K562 (cell line): ENCODE data around the gene NDUFAB1. TPM values are rescaled to one million over a fixed set of nuclear protein-coding genes. Genes with fewer than 3 reads are reported as not detected.

Source experiments
- ATAC-seq: fragments of 200-7000 bp; cut with Tn5 transposase; 3 replicates; pipeline ENCODE4 v1.9.1; 2020; ENCODE audit warnings: moderate library complexity
- BruUV-seq: library from RNA; stranded (reverse); fragments of 400-500 nt; replicated peaks from 2 replicates; lab custom pipeline; 2021; lab: Mats Ljungman, UMichigan
- CTCF ChIA-PET: fragments of 300-600 bp; formaldehyde crosslinking; extraction: SDS; loops from one replicate; lab custom pipeline; 2021; ENCODE audit warnings: low intra/inter-chr PET ratio; lab: Yijun Ruan, JAX
- POLR2A ChIA-PET: fragments of 300-600, 350-650 bp; sonication (Branson Sonifier 250); formaldehyde crosslinking; extraction: SDS; loops from one replicate; lab custom pipeline; 2021; ENCODE audit warnings: antibody characterized with exemption, inconsistent platforms; lab: Yijun Ruan, JAX
- DNase-seq, 4 experiments: peaks; one replicate each; pipeline versions ENCODE4 v3.0.0 to v3.0.0-alpha.2; 2011 to 2018; ENCODE audit warnings: low spot score in 3 of 4, mixed read lengths in 3 of 4; ENCODE audit errors: extremely low read depth in 1 of 4
- FAIRE-seq: peaks from 2 replicates; lab custom pipeline; 2011; peaks lifted over from hg19 to GRCh38; lab: Jason Lieb, UNC
- H2AFZ ChIP-seq: 2 replicates; pipeline ENCODE4 v1.6.0; 2011; ENCODE audit warnings: low read depth, low read length, control low read depth, inconsistent platforms
- H3K27ac ChIP-seq: fragments of 200-600 bp; 3 replicates; pipeline ENCODE4 v1.8.0; 2011; ENCODE audit warnings: low read depth, mild to moderate bottlenecking, control low read depth, inconsistent platforms, low read length, moderate library complexity, mixed read lengths; ENCODE audit errors: extremely low read depth
- H3K27me3 ChIP-seq, 2 experiments: fragments of 300-600 bp in 1 of 2; 2 replicates in 1 of 2; 3 replicates in 1 of 2; pipeline versions ENCODE4 v1.6.0 to v1.8.0; 2011; ENCODE audit warnings: inconsistent platforms in 2 of 2, low read length in 2 of 2, mild to moderate bottlenecking in 1 of 2, mixed read lengths in 1 of 2, moderate library complexity in 1 of 2; ENCODE audit not compliant: control insufficient read depth in 2 of 2, insufficient read depth in 2 of 2
- H3K36me3 ChIP-seq: fragments of 300-600 bp; 3 replicates; pipeline ENCODE4 v1.8.0; 2011; ENCODE audit warnings: mild to moderate bottlenecking, low read length, inconsistent platforms; ENCODE audit not compliant: control insufficient read depth, insufficient read depth
- H3K4me1 ChIP-seq, 2 experiments: fragments of 200-600 bp in 1 of 2; replicated peaks in 1 of 2; 2 replicates in 1 of 2; 3 replicates in 1 of 2; pipeline versions ENCODE4 v1.5.1 to v1.8.0; 2011; ENCODE audit warnings: inconsistent platforms in 2 of 2, low read length in 2 of 2, mild to moderate bottlenecking in 1 of 2, mixed read lengths in 1 of 2, moderate library complexity in 1 of 2; ENCODE audit not compliant: control insufficient read depth in 2 of 2, insufficient read depth in 2 of 2
- H3K4me2 ChIP-seq: 2 replicates; pipeline ENCODE4 v1.6.1; 2011; ENCODE audit warnings: low read length, control low read depth, inconsistent platforms, mixed read lengths; ENCODE audit not compliant: insufficient read depth
- H3K4me3 ChIP-seq: fragments of 200-600 bp; sonication (generic), shearing (Covaris generic); 2 replicates; pipeline ENCODE4 v1.5.1; 2016; ENCODE audit warnings: control low read depth, inconsistent platforms
- H3K79me2 ChIP-seq: fragments of 200-600 bp; 3 replicates; pipeline ENCODE4 v1.8.0; 2011; ENCODE audit warnings: low read length, inconsistent platforms; ENCODE audit not compliant: control insufficient read depth, insufficient read depth
- H3K9ac ChIP-seq, 2 experiments: 2 replicates each; pipeline versions ENCODE4 v1.6.0 to v1.6.1; 2011; ENCODE audit warnings: low read depth in 2 of 2, low read length in 2 of 2, control low read depth in 1 of 2, inconsistent platforms in 1 of 2, mild to moderate bottlenecking in 1 of 2, mixed read lengths in 1 of 2; ENCODE audit not compliant: insufficient read depth in 1 of 2
- H3K9me1 ChIP-seq: one replicate; pipeline ENCODE4 v1.6.0; 2011; ENCODE audit warnings: inconsistent platforms, mild to moderate bottlenecking, low read length, moderate library complexity; ENCODE audit not compliant: control insufficient read depth, insufficient read depth
- H3K9me3 ChIP-seq: replicated peaks from 2 replicates; pipeline ENCODE4 v1.5.1; 2011; ENCODE audit warnings: low read depth, low read length, inconsistent platforms; ENCODE audit not compliant: control insufficient read depth, insufficient read depth
- H4K20me1 ChIP-seq: replicated peaks from 2 replicates; pipeline ENCODE4 v1.6.1; 2011; ENCODE audit warnings: low read length, inconsistent platforms, mixed read lengths; ENCODE audit not compliant: control insufficient read depth, insufficient read depth
- BRD4 ChIP-seq: fragments of 200-600 bp; sonication (generic); IDR thresholded peaks from 2 replicates; pipeline ENCODE4 v1.6.1; 2017; ENCODE audit warnings: inconsistent platforms
- CCNT2 ChIP-seq: IDR thresholded peaks from 2 replicates; pipeline ENCODE4 v1.6.1; 2011; ENCODE audit warnings: borderline replicate concordance, low read depth, mild to moderate bottlenecking, moderate library complexity, mixed read lengths, low read length; ENCODE audit not compliant: insufficient read length; ENCODE audit errors: extremely low read depth
- COPS2 ChIP-seq: fragments of 450-650 bp; conservative IDR thresholded peaks from 2 replicates; pipeline ENCODE4 v1.6.1; 2016; ENCODE audit warnings: mild to moderate bottlenecking, moderate library complexity
- HNRNPUL1 ChIP-seq: fragments of 200-400 bp; formaldehyde crosslinking; IDR thresholded peaks from 2 replicates; pipeline ENCODE4 v1.6.1; 2017; ENCODE audit warnings: low read length
- KLF16 ChIP-seq: IDR thresholded peaks from 2 replicates; pipeline ENCODE4 v1.6.1; 2016; ENCODE audit warnings: antibody characterized with exemption
- MBD2 ChIP-seq: sonication (generic); IDR thresholded peaks from 2 replicates; pipeline ENCODE4 v1.6.1; 2016; ENCODE audit warnings: low read depth, borderline replicate concordance
- ZNF583 ChIP-seq: fragments of 250-450 bp; sonication (Bioruptor Pico); IDR thresholded peaks from 2 replicates; pipeline ENCODE4 v1.4.0; 2020
- ZNF584 ChIP-seq: fragments of 200-800 bp; sonication (Bioruptor generic); IDR thresholded peaks from 2 replicates; pipeline ENCODE4 v1.6.1; 2016; ENCODE audit warnings: low read depth, mild to moderate bottlenecking, missing genetic modification characterization, missing compliant biosample characterization
- ZNF707 ChIP-seq: fragments of 250-450 bp; sonication (Bioruptor Pico); conservative IDR thresholded peaks from 2 replicates; pipeline ENCODE4 v1.8.0; 2022; ENCODE audit warnings: inconsistent platforms, mild to moderate bottlenecking, moderate library complexity
- ZSCAN32 ChIP-seq: fragments of 450-650 bp; formaldehyde crosslinking; IDR thresholded peaks from 2 replicates; pipeline ENCODE4 v1.4.0; 2020; ENCODE audit warnings: mild to moderate bottlenecking, moderate library complexity
- WGBS: fragments of 100-300 bp; shearing (Covaris generic); methylation state at CpG from one replicate; pipeline ENCODE4 v1.1.6; 2016; ENCODE audit warnings: low coverage, mixed read lengths; ENCODE audit not compliant: insufficient coverage; ENCODE audit errors: missing lambda C conversion rate; 5-methylcytosine and 5-hydroxymethylcytosine counted together
- in situ Hi-C: fragments of 300-500 bp; cut with MboI; formaldehyde crosslinking; loops from 4 replicates; pipeline ENCODE4 v1.15.0; 2018; ENCODE audit warnings: inconsistent platforms, mixed read lengths
- intact Hi-C: fragments of 100-400 bp; cut with micrococcal nuclease; formaldehyde crosslinking; loops from 2 replicates; pipeline ENCODE4 v1.14.2; 2022
- polyA plus RNA-seq, 8 experiments: library from polyadenylated mRNA; depleted of rRNA in 4 of 8; stranded (reverse) in 5 of 8; unstranded in 3 of 8; fragments of >200 nt; fragmentation: Nextera tagmentation in 2 of 8; fragmentation: Illumina TruSeq in 1 of 8; extraction: Ambion mirVana in 2 of 8; extraction: Trizol in 1 of 8; gene quantifications; 2 replicates each; pipeline versions ENCODE4 v1.2.1 to v1.2.3, GENCODE V29; 2011 to 2014; ENCODE audit warnings: inconsistent platforms in 1 of 8, missing spikeins in 1 of 8
- total RNA-seq, 7 experiments: library from RNA; depleted of rRNA in 6 of 7; stranded (reverse); fragments of >200 nt in 6 of 7; fragmentation: Illumina TruSeq in 2 of 7; extraction: Trizol in 2 of 7; gene quantifications; 2 replicates each; pipeline versions ENCODE4 v1.2.1 to v1.2.3, GENCODE V29; 2011 to 2021; ENCODE audit warnings: low replicate concordance in 1 of 7
- TF ChIP-seq, protein P1 (sequence below): fragments of 150-350 bp; IDR thresholded peaks from 2 replicates; pipeline ENCODE4 v1.6.1; 2014; ENCODE audit warnings: low read depth, mild to moderate bottlenecking, low read length, borderline replicate concordance
- TF ChIP-seq, protein P2 (sequence below): fragments of 250-450 bp; sonication (Bioruptor Pico); IDR thresholded peaks from 2 replicates; pipeline ENCODE4 v1.4.0; 2020; ENCODE audit warnings: mild to moderate bottlenecking, moderate library complexity

Gene NDUFAB1
- total and polyA plus RNA-seq, 9 of the 15 experiments (the other 6 are each of a cell fraction or from before 2014, with no cell fraction given): 123 to 481 (median 238) TPM

DNA sequence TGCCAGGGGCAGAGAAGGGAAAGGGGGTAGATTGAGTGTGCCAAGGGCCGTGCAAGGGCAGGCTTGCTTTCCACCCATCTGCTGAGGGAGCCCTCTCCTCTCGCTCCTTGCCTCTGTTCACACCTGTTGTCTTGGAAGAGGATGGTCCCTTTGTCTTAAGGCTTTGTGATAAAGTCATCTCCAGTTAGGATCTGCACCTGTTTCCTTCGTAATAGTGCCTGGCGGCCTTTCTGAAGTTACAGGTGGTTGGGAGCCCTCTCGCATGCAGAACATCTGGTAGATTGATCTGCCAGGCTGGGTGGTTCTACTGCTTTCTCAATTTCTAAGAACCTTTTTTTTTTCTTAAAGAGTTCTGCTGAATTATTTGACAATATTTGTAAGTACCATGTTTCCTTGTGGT, 22.3 kb downstream of the NDUFAB1 start:
- POLR2A ChIA-PET: no interaction called here
- in situ Hi-C loops: no loop called here
- no peak overlapping the region for H3K27ac ChIP-seq

More for the DNA sequence above, 22.3 kb downstream of the NDUFAB1 start:
- 76% methylated on average over 5 of the region's 5 CpGs for WGBS
- Histone ChIP-seq H3K9me3 (no peaks in the 10 kb centered on the region), H3K79me2 (no peaks in the 10 kb centered on the region), H2AFZ (no peak overlapping the region), H4K20me1 (no peaks in the 10 kb centered on the region; the same call in 1 of the 2 replicates), H3K4me3 (no peak overlapping the region), H3K4me1 (no peaks in the 10 kb centered on the region), H3K36me3 (peaks cover 58% of the 10 kb centered on the region; the same call in 2 of the 3 replicates)
- no peak for FAIRE-seq
- DNase-seq: no peak
- intact Hi-C loops: no loop called here
- no peak for ATAC-seq
- no peak for TF ChIP-seq ZNF584 (CRISPR knock-in tag)
- no peak for TF ChIP-seq HNRNPUL1
- TF ChIP-seq COPS2: no peak
- no peak for TF ChIP-seq BRD4
- TF ChIP-seq ZNF583 (CRISPR knock-in tag): no peak
- TF ChIP-seq, protein P1, sequence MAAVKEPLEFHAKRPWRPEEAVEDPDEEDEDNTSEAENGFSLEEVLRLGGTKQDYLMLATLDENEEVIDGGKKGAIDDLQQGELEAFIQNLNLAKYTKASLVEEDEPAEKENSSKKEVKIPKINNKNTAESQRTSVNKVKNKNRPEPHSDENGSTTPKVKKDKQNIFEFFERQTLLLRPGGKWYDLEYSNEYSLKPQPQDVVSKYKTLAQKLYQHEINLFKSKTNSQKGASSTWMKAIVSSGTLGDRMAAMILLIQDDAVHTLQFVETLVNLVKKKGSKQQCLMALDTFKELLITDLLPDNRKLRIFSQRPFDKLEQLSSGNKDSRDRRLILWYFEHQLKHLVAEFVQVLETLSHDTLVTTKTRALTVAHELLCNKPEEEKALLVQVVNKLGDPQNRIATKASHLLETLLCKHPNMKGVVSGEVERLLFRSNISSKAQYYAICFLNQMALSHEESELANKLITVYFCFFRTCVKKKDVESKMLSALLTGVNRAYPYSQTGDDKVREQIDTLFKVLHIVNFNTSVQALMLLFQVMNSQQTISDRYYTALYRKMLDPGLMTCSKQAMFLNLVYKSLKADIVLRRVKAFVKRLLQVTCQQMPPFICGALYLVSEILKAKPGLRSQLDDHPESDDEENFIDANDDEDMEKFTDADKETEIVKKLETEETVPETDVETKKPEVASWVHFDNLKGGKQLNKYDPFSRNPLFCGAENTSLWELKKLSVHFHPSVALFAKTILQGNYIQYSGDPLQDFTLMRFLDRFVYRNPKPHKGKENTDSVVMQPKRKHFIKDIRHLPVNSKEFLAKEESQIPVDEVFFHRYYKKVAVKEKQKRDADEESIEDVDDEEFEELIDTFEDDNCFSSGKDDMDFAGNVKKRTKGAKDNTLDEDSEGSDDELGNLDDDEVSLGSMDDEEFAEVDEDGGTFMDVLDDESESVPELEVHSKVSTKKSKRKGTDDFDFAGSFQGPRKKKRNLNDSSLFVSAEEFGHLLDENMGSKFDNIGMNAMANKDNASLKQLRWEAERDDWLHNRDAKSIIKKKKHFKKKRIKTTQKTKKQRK: no peak
- TF ChIP-seq KLF16: no peak
- TF ChIP-seq ZNF707 (CRISPR knock-in tag): no peak
- TF ChIP-seq, protein P2, sequence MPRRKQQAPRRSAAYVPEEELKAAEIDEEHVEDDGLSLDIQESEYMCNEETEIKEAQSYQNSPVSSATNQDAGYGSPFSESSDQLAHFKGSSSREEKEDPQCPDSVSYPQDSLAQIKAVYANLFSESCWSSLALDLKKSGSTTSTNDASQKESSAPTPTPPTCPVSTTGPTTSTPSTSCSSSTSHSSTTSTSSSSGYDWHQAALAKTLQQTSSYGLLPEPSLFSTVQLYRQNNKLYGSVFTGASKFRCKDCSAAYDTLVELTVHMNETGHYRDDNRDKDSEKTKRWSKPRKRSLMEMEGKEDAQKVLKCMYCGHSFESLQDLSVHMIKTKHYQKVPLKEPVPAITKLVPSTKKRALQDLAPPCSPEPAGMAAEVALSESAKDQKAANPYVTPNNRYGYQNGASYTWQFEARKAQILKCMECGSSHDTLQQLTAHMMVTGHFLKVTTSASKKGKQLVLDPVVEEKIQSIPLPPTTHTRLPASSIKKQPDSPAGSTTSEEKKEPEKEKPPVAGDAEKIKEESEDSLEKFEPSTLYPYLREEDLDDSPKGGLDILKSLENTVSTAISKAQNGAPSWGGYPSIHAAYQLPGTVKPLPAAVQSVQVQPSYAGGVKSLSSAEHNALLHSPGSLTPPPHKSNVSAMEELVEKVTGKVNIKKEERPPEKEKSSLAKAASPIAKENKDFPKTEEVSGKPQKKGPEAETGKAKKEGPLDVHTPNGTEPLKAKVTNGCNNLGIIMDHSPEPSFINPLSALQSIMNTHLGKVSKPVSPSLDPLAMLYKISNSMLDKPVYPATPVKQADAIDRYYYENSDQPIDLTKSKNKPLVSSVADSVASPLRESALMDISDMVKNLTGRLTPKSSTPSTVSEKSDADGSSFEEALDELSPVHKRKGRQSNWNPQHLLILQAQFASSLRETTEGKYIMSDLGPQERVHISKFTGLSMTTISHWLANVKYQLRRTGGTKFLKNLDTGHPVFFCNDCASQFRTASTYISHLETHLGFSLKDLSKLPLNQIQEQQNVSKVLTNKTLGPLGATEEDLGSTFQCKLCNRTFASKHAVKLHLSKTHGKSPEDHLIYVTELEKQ: no peak
- no peak for TF ChIP-seq MBD2
- TF ChIP-seq CCNT2: no peak
- TF ChIP-seq ZSCAN32 (CRISPR knock-in tag): no peak
- TF ChIP-seq, all 486 proteins: peak for 0
- Histone ChIP-seq H3K9ac (no peak overlapping the region; a peak in 1 of 4 replicates), H3K4me2 (no peak overlapping the region), H3K27me3 (no peaks in the 10 kb centered on the region), H3K9me1 (no peaks in the 10 kb centered on the region)
- BruUV-seq: no TSS peak
- CTCF ChIA-PET: no interaction called here
